ENCODE results near the gene NCOA3.

Gene NCOA3

DNA sequence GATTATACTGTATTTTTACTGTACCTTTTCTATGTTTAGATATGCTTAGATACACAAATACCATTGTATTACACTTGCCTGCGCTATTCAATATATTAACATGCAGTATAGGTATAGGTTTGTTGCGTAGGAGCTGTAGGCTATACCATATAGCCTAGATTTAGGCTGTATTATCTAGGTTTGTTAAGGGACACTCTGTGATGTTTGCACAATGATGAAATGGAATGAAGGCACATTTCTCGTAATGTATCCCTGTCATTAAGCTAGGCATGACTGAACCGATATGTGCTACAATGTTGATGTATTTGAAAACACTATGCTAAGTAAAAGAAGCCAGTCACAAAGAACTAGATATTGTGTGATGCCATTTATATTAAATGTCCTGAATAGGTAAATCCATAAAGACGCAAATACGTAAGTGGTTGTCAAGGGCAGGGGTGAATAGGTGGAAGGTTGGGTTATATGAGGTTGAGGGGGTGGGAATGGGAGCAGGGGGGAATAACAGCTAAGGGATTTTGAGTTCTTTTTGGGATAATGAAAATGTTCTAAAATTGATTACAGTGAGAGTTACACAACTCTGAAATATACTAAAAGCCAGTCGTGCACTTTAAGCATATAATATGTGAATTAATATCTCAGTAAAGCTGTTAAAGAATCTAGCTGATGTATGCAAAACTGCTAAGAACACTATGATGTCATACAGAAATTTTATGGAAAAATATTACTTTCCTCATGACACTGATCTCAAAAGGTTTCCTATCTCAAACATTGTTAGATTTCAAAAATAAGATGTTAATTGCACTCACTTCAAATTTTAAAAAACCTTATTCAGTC, 97.4 kb downstream of the NCOA3 start:
- no peak for DNase-seq (ENCODE audit: low read depth)

- no peak for DNase-seq (ENCODE audit: low read depth)
Measured at GRCh38 chr20:47600967-47601547, 99.4 kb downstream of the NCOA3 start.

DNA sequence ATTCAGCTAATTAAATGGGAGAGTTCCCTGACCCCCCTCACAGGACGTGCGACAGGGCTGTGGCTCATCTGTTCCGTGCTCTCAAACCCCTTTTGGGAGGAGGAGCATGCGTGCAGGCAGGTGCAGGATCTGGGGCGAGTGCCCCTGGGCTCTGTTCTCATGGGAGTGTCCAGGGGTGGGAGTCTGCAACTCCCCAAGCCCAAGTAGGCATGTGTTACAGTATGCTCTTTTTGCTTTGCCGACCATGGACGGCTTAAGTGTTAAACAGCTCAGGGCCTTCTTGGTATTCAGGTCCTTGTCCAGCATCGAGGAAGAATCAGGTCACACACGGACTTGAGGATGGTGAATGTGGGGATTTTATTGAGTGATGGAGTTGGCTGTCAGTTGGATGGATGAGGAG, 101.6 kb downstream of the NCOA3 start:
- no peak for DNase-seq (ENCODE audit: low read depth)

- no peak for DNase-seq (ENCODE audit: low read depth)
Measured at GRCh38 chr20:47605673-47606413, 104.2 kb downstream of the NCOA3 start.

DNA sequence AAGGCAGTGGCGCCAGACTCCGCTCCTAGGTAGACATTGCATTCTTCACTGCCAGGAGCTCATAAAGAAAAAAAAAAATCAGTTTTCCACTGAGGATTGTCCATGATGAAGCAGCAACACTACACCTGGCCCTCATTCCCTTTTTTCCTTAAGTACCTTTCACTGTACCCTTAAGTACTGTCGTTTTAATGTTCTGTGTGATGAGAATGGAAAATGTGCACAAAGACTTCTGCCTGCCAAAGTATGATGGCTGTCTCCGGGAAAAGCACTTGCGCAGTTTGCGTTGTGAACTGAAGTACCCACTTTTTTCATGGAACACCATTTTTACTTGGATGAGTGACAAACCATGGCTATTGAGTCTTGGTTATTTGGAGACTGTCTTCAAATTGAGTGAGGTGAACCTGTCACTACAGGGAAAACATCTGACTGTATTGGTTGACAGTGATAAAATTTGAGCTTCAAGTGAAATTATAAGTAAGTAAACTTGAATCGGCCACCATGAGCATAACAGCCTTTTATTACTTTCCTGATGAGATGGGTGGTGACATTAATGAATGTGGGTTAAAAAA, 104.8 kb downstream of the NCOA3 start:
- DNase-seq (ENCODE audit: low read depth) = no peak

DNA sequence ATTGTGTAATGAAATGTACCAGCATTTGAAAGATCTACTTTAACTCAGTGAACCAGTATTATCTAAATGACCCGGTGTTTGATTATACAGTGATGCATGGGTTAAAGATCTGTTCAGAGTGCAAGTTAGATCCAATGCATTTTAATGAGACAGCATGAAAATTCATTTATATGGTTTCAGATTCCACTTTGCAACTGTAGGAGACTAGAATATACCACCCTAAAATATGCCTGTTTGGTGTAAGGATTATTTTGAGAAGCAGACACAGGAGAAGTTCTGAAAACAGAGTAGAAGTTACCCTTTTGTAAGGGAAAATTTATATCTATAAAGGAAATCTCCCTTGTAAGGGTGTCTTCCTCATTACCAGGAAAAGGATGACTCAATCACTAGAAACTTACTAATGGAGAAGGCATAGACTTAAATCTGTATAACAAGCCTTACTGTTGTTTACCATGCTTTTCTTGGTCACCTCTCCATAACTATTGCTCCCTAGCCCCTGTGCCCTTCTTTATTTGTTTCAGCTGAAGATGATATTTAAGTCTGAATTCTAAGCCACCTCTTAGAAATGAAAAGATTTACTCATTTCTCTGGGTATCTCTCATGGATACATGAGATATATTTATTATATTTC, 105.4 kb downstream of the NCOA3 start:
- no peak for DNase-seq (ENCODE audit: low read depth)

DNA sequence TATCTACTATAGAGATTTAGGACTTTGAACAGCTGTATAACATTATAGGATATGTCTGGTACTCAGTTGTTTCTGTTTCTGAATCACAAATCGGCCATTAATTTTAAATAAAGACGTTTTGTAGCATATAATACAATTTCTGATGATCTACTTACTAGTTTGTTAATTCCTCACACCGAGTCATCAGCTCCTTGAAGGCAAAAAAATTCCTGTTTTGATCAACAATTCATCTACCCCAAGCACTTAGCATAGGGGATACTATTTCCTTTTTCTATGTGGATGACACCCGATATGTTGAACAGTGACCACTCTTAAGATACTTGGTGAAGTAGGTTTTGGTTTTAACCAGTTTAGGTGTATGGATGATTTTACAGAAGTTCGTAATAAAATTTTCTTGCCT, 107.3 kb downstream of the NCOA3 start:
- no peak for DNase-seq (ENCODE audit: low read depth)

- DNase-seq (ENCODE audit: low read depth) = peak; percentile 79
Measured at GRCh38 chr20:47610247-47610944, 108.7 kb downstream of the NCOA3 start.

GRCh38 chr20:47610945-47611250, 109.2 kb downstream of the NCOA3 start:
- no peak for DNase-seq (ENCODE audit: low read depth)

GRCh38 chr20:47611785-47612184, 110.1 kb downstream of the NCOA3 start:
- no peak for DNase-seq (ENCODE audit: low read depth)

DNA sequence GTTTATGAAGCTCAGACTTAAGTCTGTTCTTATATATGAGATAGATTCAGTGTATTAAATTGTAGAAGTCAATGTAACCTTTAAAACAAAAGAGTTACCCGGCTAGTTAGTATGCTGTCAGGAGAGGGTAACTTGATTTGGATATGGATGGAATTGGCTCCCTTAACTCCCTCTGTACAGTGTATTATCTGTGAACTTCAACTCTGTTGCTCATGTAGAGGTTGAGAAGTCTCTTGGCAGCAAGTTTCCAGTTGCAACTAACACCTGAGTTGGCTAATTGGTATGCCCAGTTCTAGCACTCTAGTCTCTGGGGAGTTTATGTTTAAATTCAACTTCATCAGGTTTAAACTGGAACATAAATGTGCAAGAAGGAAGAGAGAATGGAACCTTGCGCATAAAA, 111.0 kb downstream of the NCOA3 start:
- DNase-seq (ENCODE audit: low read depth) = no peak

DNA sequence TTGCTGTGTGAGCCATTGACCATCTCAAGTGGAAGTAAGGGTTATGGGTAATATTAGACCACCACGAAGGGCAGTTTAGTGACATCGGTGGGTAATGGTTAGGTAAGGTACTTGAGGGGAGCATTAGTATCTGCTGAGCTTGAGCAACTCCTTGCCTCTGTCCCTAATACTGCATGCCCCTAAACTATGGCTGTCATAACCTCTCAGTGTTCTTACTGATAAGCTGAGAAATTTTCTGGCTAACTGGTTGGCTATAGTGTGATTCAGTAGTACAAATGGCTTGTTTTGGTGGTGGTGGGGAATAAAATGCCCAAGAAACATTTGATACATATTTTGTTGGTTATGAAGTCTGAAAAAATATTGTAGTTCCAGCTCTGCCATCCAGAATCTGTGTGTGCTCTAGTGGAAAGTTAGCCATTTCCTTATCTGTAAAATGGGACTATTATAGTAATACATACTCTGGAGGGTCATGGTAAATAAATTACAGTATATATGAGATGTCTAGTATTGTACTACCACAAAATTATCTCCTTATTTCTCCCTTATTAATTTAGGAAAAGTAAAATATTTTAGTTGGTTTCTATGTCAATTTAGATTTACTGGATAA, 113.1 kb downstream of the NCOA3 start:
- no peak for DNase-seq (ENCODE audit: low read depth)

DNA sequence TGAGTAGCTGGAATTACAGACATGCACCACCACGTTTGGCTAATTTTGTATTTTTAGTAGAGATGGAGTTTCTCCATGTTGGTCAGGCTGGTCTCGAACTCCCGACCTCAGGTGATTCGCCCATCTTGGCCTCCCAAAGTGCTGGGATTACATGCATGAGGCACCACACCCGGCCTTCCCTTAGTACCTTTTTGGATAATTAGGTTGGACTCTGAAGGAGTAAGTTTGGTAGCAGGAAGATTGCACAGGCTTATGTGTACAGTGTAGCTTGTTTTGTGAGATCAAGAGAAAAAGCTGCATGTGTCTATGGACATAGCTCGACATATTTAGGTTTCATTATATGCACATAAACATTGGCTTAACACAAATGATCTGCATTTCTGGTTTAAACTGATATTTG, 116.8 kb downstream of the NCOA3 start:
- no peak for DNase-seq (ENCODE audit: low read depth)

DNA sequence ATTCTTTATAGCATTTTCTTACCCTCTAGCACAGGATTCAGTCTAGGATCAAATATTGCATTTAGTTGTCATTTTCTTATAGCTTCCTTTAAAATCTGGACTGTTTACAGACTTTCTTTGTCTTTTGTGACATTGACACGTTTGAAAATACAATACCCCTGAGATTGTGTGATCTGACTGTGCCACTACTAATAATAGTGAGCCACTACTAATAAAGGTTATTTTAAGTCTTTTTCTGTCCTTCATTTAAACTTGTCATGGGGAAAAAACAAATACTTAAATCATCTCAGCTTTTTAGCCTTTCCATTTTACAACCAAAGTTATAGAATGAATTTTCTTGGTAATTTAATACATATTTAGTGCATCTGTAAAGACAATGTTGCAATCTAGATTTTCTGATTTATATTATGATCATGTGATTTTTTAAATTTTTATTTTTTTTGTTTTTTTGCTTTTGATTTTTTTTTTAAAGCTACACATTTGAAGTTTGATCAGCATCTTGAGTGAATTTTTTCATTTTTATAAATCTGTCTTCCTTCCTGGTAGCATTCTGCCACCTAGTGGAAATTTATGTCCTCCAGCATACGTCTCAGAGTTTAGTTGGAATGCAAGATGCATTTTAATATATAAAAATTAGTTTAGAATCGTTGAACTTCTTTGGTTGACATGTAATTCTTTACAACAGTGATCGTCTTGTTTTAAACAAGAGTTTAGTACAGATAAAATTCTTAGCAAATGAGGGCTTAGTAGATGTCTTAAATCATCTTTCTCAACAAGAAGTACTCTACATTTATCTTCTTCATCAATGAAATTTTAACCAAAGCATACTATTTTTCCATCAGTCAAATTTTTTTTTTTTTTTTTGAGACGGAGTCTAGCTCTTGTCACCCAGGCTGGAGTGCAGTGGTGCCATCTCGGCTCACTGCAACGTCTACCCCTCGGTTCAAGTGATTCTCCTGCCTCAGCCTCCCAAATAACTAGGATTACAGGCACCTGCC, 119.4 kb downstream of the NCOA3 start:
- peak; percentile 28 for DNase-seq (ENCODE audit: low read depth)

GRCh38 chr20:47622118-47622665, 120.5 kb downstream of the NCOA3 start:
- DNase-seq (ENCODE audit: low read depth) = no peak

DNA sequence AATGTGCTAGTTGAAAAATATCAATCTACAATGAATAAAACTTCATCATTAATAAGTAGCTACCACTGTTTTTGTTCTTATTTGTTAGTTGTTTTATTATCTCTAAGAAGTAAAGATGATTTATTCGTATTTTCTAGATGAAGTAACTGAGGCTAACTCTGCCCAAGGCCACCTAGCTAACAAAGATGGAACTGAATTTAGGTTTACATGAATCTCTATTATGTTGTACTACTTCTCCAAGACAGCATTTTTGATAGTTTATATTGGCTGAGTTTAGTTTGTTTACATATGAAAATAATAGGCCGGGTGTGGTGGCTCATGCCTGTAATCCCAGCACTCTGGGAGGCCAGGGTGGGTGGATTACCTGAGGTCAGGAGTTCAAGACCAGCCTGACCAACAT, 121.5 kb downstream of the NCOA3 start:
- DNase-seq (ENCODE audit: low read depth) = no peak

DNA sequence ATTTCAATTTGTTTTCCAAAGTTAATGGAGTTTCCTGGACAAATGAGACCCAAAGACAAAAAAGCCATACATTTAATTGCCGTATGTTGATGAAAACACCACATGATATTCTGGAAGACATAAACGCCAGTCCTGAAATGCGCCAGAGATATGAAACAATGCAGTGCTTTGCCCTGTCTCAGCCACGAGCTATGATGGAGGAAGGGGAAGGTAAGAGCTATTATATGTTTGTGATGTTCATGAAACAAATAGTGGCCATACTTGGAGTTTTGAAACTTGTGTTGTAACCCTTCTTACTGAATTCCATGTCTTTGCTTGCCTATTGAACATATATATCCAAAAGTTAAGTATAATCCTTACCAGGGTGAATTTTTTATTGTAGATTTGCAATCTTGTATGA, 125.9 kb downstream of the NCOA3 start:
- no peak for DNase-seq (ENCODE audit: low read depth)

- DNase-seq (ENCODE audit: low read depth) = no peak
Measured at GRCh38 chr20:47629907-47630306, 128.2 kb downstream of the NCOA3 start.

GRCh38 chr20:47631078-47631477, 129.4 kb downstream of the NCOA3 start:
- no peak for DNase-seq (ENCODE audit: low read depth)

DNA sequence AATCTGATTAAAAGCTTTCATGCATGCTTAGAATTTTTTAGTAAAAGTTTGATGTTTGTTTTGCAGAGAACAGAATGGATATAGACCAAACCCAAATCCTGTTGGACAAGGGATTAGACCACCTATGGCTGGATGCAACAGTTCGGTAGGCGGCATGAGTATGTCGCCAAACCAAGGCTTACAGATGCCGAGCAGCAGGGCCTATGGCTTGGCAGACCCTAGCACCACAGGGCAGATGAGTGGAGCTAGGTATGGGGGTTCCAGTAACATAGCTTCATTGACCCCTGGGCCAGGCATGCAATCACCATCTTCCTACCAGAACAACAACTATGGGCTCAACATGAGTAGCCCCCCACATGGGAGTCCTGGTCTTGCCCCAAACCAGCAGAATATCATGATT, 133.6 kb downstream of the NCOA3 start:
- DNase-seq (ENCODE audit: low read depth) = no peak
